GM23338 (cell line): Measurements from ENCODE around the gene VPS52. TPM values are rescaled to one million over a fixed set of nuclear protein-coding genes. Genes with fewer than 3 reads are reported as not detected.

Experiments used
- ATAC-seq: fragments of 200-7000 bp; cut with Tn5 transposase; 3 replicates; pipeline ENCODE4 v1.9.1; 2020
- DNase-seq: peaks from one replicate; pipeline ENCODE4 v3.0.0-alpha.2; 2015; ENCODE audit warnings: low spot score
- H2AFZ ChIP-seq: fragments of 200-600 bp; sonication (generic); 2 replicates; pipeline ENCODE4 v1.8.0; 2016; ENCODE audit warnings: antibody characterized with exemption, mild to moderate bottlenecking, moderate library complexity
- H3F3A ChIP-seq: fragments of 200-600 bp; sonication (generic); replicated peaks from 2 replicates; pipeline ENCODE4 v1.8.0; 2017; ENCODE audit warnings: antibody characterized with exemption, mixed run types, low read depth
- H3K27ac ChIP-seq: fragments of 200-600 bp; sonication (generic); 2 replicates; pipeline ENCODE4 v1.6.1; 2016; ENCODE audit warnings: low read depth
- H3K27me3 ChIP-seq: fragments of 200-600 bp; sonication (generic); 2 replicates; pipeline ENCODE4 v1.8.0; 2016; ENCODE audit warnings: mild to moderate bottlenecking, mixed run types, moderate library complexity; ENCODE audit not compliant: insufficient read depth
- H3K36me3 ChIP-seq: fragments of 200-600 bp; sonication (generic); 2 replicates; pipeline ENCODE4 v1.8.0; 2016; ENCODE audit warnings: mild to moderate bottlenecking; ENCODE audit not compliant: insufficient read depth
- H3K4me1 ChIP-seq: fragments of 200-600 bp; sonication (generic); 2 replicates; pipeline ENCODE4 v1.8.0; 2016; ENCODE audit warnings: mild to moderate bottlenecking, moderate library complexity; ENCODE audit not compliant: insufficient read depth
- H3K4me2 ChIP-seq: fragments of 200-600 bp; sonication (generic); 2 replicates; pipeline ENCODE4 v1.7.1; 2017; ENCODE audit warnings: mixed run types
- H3K4me3 ChIP-seq: fragments of 200-600 bp; sonication (generic); 2 replicates; pipeline ENCODE4 v1.6.1; 2016; ENCODE audit warnings: mixed run types
- H3K79me2 ChIP-seq: fragments of 200-600 bp; sonication (generic); replicated peaks from 2 replicates; pipeline ENCODE4 v1.8.0; 2017; ENCODE audit warnings: mild to moderate bottlenecking; ENCODE audit not compliant: insufficient read depth
- H3K9me2 ChIP-seq: fragments of 200-600 bp; sonication (generic); 2 replicates; pipeline ENCODE4 v1.8.0; 2017; ENCODE audit not compliant: insufficient read depth
- H4K20me1 ChIP-seq: fragments of 200-600 bp; sonication (generic); replicated peaks from 2 replicates; pipeline ENCODE4 v1.8.0; 2017; ENCODE audit warnings: mild to moderate bottlenecking; ENCODE audit not compliant: insufficient read depth
- H3K27ac Mint-ChIP-seq: 2 replicates; pipeline ENCODE4 v1.8.0; 2020; ENCODE audit warnings: inconsistent platforms, mild to moderate bottlenecking, moderate library complexity, mixed read lengths
- H3K27me3 Mint-ChIP-seq: 3 replicates; pipeline ENCODE4 v1.8.0; 2022; ENCODE audit warnings: low read depth, mild to moderate bottlenecking, moderate library complexity, mixed read lengths, inconsistent platforms; ENCODE audit not compliant: insufficient read depth, poor library complexity
- H3K36me3 Mint-ChIP-seq: 3 replicates; pipeline ENCODE4 v1.8.0; 2021; ENCODE audit warnings: low read depth, mild to moderate bottlenecking, inconsistent platforms, moderate library complexity, mixed read lengths
- H3K4me1 Mint-ChIP-seq: 3 replicates; pipeline ENCODE4 v1.8.0; 2020; ENCODE audit warnings: mild to moderate bottlenecking, inconsistent platforms, mixed read lengths
- H3K4me3 Mint-ChIP-seq: 3 replicates; pipeline ENCODE4 v1.8.0; 2021; ENCODE audit warnings: moderate library complexity, mild to moderate bottlenecking, inconsistent platforms, mixed read lengths
- H3K9me3 Mint-ChIP-seq: 3 replicates; pipeline ENCODE4 v1.8.0; 2020; ENCODE audit warnings: moderate library complexity, mild to moderate bottlenecking, inconsistent platforms, mixed read lengths
- CREB1 ChIP-seq: fragments of 250-450 bp; sonication (Bioruptor Pico); IDR thresholded peaks from 2 replicates; pipeline ENCODE4 v1.5.0; 2020; ENCODE audit warnings: low read depth, mild to moderate bottlenecking, moderate library complexity
- EZH2 ChIP-seq: fragments of 200-600 bp; sonication (generic); IDR thresholded peaks from one replicate; pipeline ENCODE4 v1.8.0; 2017; ENCODE audit warnings: antibody characterized with exemption, mild to moderate bottlenecking, low read depth; ENCODE audit not compliant: unreplicated experiment
- EZH2phosphoT487 ChIP-seq: fragments of 200-600 bp; sonication (generic); IDR thresholded peaks from one replicate; pipeline ENCODE4 v1.8.1; 2018; ENCODE audit warnings: antibody characterized with exemption; ENCODE audit not compliant: unreplicated experiment
- JUNB ChIP-seq: IDR thresholded peaks from one replicate; pipeline ENCODE4 v1.6.1; 2016; ENCODE audit warnings: antibody characterized with exemption; ENCODE audit not compliant: unreplicated experiment
- NANOG ChIP-seq: IDR thresholded peaks from 2 replicates; pipeline ENCODE4 v1.6.1; 2016; ENCODE audit warnings: antibody characterized with exemption, borderline replicate concordance
- POLR2AphosphoS5 ChIP-seq: IDR thresholded peaks from 2 replicates; pipeline ENCODE4 v1.6.1; 2016; ENCODE audit warnings: antibody characterized with exemption, low read depth
- STAT1 ChIP-seq: IDR thresholded peaks from one replicate; pipeline ENCODE4 v1.6.1; 2016; ENCODE audit warnings: antibody characterized with exemption; ENCODE audit not compliant: unreplicated experiment
- ZNF114 ChIP-seq: fragments of 250-450 bp; sonication (Bioruptor Pico); IDR thresholded peaks from 2 replicates; pipeline ENCODE4 v1.5.0; 2020; ENCODE audit warnings: mild to moderate bottlenecking, moderate library complexity
- ZNF331 ChIP-seq: fragments of 250-450 bp; sonication (Bioruptor Pico); IDR thresholded peaks from 2 replicates; pipeline ENCODE4 v1.5.0; 2020; ENCODE audit warnings: low read depth, mild to moderate bottlenecking, moderate library complexity
- polyA plus RNA-seq: library from polyadenylated mRNA; unstranded; fragments of >200 nt; fragmentation: Nextera tagmentation; extraction: Ambion mirVana; gene quantifications from 2 replicates; pipeline ENCODE4 v1.2.1, GENCODE V29; 2016
- total RNA-seq: library from RNA; depleted of rRNA; stranded (reverse); fragments of >200 nt; shearing (Covaris generic); gene quantifications from 2 replicates; pipeline ENCODE4 v1.2.3, GENCODE V29; 2014
- TF ChIP-seq, protein P1 (sequence below): IDR thresholded peaks from one replicate; pipeline ENCODE4 v1.6.1; 2018; ENCODE audit warnings: antibody characterized with exemption; ENCODE audit not compliant: unreplicated experiment
- TF ChIP-seq, protein P2 (sequence below), 2 experiments: fragments of 200-600 bp in 1 of 2; sonication (generic) in 1 of 2; conservative IDR thresholded peaks; 2 replicates each; pipeline versions ENCODE4 v1.5.1 to v1.6.1; 2016 to 2017; ENCODE audit warnings: antibody characterized with exemption in 2 of 2, low read depth in 2 of 2, mild to moderate bottlenecking in 2 of 2, moderate library complexity in 1 of 2
- TF ChIP-seq, protein P3 (sequence below): fragments of 250-450 bp; sonication (Bioruptor Pico); IDR thresholded peaks from 2 replicates; pipeline ENCODE4 v1.5.0; 2020; ENCODE audit warnings: mild to moderate bottlenecking, moderate library complexity
- TF ChIP-seq, protein P4 (sequence below): IDR thresholded peaks from 2 replicates; pipeline ENCODE4 v1.6.1; 2016; ENCODE audit warnings: antibody characterized with exemption

VPS52 gene
- total and polyA plus RNA-seq, 2 experiments from 2014 or later, result 27.9 to 31.1 TPM

DNA sequence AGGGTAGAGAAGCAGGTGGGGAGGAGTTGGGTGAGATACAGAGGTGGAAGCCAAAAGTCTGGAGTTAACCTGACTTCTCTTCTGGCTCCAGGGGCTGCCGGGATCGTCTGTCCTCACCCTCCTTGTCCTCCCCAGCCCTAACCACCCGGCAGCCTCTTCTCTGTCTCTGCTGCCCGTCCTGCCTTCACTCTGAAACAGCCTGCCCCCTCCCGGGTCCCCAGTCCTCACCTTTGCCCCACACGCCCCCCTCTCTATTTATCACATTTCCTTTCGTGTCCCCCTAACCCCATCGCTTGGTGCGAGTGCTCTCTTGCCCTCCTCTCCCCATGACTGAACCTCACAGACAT, 57.7 kb downstream of the VPS52 start:
- peaks cover 15% of the 10 kb centered on the region for H4K20me1 ChIP-seq
- H3K4me1 ChIP-seq, result peaks cover 42% of the 10 kb centered on the region
- peak overlapping the region; percentile 92 for H3K4me3 Mint-ChIP-seq
- H3K27me3 ChIP-seq, result peaks cover 98% of the 10 kb centered on the region
- peak overlapping the region; percentile 90 for H3K4me3 ChIP-seq
- H3K4me1 Mint-ChIP-seq, result peaks cover 39% of the 10 kb centered on the region
- H3K27me3 Mint-ChIP-seq, result peaks cover 80% of the 10 kb centered on the region
- peak; percentile 2 for ATAC-seq
- peaks cover 4% of the 10 kb centered on the region; the same call in 1 of the 2 replicates for H3K79me2 ChIP-seq
- H3K27ac ChIP-seq, result no peak overlapping the region
- peak overlapping the region; percentile 99 for H3K4me2 ChIP-seq
- no peak for TF ChIP-seq JUNB
- TF ChIP-seq, protein P1, sequence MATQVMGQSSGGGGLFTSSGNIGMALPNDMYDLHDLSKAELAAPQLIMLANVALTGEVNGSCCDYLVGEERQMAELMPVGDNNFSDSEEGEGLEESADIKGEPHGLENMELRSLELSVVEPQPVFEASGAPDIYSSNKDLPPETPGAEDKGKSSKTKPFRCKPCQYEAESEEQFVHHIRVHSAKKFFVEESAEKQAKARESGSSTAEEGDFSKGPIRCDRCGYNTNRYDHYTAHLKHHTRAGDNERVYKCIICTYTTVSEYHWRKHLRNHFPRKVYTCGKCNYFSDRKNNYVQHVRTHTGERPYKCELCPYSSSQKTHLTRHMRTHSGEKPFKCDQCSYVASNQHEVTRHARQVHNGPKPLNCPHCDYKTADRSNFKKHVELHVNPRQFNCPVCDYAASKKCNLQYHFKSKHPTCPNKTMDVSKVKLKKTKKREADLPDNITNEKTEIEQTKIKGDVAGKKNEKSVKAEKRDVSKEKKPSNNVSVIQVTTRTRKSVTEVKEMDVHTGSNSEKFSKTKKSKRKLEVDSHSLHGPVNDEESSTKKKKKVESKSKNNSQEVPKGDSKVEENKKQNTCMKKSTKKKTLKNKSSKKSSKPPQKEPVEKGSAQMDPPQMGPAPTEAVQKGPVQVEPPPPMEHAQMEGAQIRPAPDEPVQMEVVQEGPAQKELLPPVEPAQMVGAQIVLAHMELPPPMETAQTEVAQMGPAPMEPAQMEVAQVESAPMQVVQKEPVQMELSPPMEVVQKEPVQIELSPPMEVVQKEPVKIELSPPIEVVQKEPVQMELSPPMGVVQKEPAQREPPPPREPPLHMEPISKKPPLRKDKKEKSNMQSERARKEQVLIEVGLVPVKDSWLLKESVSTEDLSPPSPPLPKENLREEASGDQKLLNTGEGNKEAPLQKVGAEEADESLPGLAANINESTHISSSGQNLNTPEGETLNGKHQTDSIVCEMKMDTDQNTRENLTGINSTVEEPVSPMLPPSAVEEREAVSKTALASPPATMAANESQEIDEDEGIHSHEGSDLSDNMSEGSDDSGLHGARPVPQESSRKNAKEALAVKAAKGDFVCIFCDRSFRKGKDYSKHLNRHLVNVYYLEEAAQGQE, result no peak
- TF ChIP-seq ZNF114 (CRISPR knock-in tag), result no peak
- no peak for TF ChIP-seq POLR2AphosphoS5
- TF ChIP-seq ZNF331 (CRISPR knock-in tag), result no peak
- no peak for TF ChIP-seq EZH2
- no peak for TF ChIP-seq CREB1
- TF ChIP-seq, protein P2, sequence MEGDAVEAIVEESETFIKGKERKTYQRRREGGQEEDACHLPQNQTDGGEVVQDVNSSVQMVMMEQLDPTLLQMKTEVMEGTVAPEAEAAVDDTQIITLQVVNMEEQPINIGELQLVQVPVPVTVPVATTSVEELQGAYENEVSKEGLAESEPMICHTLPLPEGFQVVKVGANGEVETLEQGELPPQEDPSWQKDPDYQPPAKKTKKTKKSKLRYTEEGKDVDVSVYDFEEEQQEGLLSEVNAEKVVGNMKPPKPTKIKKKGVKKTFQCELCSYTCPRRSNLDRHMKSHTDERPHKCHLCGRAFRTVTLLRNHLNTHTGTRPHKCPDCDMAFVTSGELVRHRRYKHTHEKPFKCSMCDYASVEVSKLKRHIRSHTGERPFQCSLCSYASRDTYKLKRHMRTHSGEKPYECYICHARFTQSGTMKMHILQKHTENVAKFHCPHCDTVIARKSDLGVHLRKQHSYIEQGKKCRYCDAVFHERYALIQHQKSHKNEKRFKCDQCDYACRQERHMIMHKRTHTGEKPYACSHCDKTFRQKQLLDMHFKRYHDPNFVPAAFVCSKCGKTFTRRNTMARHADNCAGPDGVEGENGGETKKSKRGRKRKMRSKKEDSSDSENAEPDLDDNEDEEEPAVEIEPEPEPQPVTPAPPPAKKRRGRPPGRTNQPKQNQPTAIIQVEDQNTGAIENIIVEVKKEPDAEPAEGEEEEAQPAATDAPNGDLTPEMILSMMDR (conservative IDR thresholded peaks at IDR 0.05; ENCODE audit: low read depth in 2 of 2), result no peak
- TF ChIP-seq EZH2phosphoT487, result no peak
- TF ChIP-seq NANOG, result no peak
- no peak for TF ChIP-seq STAT1
- TF ChIP-seq, protein P3, sequence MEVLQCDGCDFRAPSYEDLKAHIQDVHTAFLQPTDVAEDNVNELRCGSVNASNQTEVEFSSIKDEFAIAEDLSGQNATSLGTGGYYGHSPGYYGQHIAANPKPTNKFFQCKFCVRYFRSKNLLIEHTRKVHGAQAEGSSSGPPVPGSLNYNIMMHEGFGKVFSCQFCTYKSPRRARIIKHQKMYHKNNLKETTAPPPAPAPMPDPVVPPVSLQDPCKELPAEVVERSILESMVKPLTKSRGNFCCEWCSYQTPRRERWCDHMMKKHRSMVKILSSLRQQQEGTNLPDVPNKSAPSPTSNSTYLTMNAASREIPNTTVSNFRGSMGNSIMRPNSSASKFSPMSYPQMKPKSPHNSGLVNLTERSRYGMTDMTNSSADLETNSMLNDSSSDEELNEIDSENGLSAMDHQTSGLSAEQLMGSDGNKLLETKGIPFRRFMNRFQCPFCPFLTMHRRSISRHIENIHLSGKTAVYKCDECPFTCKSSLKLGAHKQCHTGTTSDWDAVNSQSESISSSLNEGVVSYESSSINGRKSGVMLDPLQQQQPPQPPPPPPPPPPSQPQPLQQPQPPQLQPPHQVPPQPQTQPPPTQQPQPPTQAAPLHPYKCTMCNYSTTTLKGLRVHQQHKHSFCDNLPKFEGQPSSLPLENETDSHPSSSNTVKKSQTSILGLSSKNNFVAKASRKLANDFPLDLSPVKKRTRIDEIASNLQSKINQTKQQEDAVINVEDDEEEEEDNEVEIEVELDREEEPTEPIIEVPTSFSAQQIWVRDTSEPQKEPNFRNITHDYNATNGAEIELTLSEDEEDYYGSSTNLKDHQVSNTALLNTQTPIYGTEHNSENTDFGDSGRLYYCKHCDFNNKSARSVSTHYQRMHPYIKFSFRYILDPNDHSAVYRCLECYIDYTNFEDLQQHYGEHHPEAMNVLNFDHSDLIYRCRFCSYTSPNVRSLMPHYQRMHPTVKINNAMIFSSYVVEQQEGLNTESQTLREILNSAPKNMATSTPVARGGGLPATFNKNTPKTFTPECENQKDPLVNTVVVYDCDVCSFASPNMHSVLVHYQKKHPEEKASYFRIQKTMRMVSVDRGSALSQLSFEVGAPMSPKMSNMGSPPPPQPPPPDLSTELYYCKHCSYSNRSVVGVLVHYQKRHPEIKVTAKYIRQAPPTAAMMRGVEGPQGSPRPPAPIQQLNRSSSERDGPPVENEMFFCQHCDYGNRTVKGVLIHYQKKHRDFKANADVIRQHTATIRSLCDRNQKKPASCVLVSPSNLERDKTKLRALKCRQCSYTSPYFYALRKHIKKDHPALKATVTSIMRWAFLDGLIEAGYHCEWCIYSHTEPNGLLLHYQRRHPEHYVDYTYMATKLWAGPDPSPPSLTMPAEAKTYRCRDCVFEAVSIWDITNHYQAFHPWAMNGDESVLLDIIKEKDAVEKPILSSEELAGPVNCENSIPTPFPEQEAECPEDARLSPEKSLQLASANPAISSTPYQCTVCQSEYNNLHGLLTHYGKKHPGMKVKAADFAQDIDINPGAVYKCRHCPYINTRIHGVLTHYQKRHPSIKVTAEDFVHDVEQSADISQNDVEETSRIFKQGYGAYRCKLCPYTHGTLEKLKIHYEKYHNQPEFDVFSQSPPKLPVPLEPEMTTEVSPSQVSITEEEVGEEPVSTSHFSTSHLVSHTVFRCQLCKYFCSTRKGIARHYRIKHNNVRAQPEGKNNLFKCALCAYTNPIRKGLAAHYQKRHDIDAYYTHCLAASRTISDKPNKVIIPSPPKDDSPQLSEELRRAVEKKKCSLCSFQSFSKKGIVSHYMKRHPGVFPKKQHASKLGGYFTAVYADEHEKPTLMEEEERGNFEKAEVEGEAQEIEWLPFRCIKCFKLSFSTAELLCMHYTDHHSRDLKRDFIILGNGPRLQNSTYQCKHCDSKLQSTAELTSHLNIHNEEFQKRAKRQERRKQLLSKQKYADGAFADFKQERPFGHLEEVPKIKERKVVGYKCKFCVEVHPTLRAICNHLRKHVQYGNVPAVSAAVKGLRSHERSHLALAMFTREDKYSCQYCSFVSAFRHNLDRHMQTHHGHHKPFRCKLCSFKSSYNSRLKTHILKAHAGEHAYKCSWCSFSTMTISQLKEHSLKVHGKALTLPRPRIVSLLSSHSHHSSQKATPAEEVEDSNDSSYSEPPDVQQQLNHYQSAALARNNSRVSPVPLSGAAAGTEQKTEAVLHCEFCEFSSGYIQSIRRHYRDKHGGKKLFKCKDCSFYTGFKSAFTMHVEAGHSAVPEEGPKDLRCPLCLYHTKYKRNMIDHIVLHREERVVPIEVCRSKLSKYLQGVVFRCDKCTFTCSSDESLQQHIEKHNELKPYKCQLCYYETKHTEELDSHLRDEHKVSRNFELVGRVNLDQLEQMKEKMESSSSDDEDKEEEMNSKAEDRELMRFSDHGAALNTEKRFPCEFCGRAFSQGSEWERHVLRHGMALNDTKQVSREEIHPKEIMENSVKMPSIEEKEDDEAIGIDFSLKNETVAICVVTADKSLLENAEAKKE (CRISPR knock-in tag), result no peak
- TF ChIP-seq, protein P4, sequence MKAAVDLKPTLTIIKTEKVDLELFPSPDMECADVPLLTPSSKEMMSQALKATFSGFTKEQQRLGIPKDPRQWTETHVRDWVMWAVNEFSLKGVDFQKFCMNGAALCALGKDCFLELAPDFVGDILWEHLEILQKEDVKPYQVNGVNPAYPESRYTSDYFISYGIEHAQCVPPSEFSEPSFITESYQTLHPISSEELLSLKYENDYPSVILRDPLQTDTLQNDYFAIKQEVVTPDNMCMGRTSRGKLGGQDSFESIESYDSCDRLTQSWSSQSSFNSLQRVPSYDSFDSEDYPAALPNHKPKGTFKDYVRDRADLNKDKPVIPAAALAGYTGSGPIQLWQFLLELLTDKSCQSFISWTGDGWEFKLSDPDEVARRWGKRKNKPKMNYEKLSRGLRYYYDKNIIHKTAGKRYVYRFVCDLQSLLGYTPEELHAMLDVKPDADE, result no peak
- H3K9me2 ChIP-seq, result no peaks in the 10 kb centered on the region
- H3F3A ChIP-seq, result peaks cover 7% of the 10 kb centered on the region; the same call in 1 of the 2 replicates
- H3K9me3 Mint-ChIP-seq, result peaks cover 3% of the 10 kb centered on the region; the same call in 1 of the 3 replicates
- H3K36me3 Mint-ChIP-seq, result peaks cover 17% of the 10 kb centered on the region
- H3K36me3 ChIP-seq, result no peaks in the 10 kb centered on the region
- no peak overlapping the region for H3K27ac Mint-ChIP-seq
- DNase-seq, result no peak
- peak overlapping the region; percentile 97; the same call in 1 of the 2 replicates for H2AFZ ChIP-seq
